Inferior parietal cortex (tissue), 1 donor: ENCODE results near the gene ESYT2.

ENCODE experiments used
- DNase-seq: peaks from one replicate; pipeline ENCODE4 v3.0.0-alpha.2; 2016; ENCODE audit errors: extremely low spot score

The ESYT2 gene

GRCh38 chr7:158743219-158743618 is 86.1 kb downstream of the ESYT2 start:
- no peak for DNase-seq

DNA sequence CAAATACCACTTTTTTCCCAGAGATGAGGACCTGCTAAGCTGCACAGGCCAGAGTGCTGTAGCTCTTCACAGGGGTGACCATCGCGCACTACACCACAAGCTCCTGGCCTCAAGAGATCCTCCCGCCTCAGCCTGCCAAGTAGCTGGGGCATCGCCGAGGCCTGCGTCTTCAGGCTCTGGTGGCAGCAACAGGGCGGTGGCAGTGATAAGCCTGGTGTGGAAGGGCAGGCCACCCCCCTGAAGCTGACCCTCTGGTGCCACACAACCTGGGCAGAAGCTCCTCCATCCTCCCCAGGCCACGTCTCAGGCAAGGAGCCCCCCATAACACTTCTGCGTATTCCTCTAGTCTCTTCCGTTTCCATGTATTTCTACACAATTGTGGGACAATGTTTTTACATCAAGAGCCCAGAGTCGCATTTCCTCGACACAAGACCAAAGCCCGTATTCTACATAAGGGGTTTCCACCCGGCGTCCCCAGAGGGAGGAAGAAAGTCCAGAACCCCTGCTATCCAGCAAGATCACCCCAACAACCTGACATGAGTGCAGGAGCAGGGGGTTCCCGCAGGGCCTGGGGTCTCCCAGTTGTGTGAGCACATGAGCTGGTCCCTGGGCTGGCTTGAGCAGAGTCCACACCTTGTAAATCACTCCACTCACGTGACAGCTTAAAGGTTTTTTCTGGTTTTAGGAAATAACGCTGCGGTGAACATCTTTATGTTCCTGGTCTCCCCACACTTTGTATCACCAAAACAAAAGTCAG is 87.1 kb downstream of the ESYT2 start:
- DNase-seq, result no peak

GRCh38 chr7:158741294-158741666 is 88.0 kb downstream of the ESYT2 start:
- no peak for DNase-seq

DNA sequence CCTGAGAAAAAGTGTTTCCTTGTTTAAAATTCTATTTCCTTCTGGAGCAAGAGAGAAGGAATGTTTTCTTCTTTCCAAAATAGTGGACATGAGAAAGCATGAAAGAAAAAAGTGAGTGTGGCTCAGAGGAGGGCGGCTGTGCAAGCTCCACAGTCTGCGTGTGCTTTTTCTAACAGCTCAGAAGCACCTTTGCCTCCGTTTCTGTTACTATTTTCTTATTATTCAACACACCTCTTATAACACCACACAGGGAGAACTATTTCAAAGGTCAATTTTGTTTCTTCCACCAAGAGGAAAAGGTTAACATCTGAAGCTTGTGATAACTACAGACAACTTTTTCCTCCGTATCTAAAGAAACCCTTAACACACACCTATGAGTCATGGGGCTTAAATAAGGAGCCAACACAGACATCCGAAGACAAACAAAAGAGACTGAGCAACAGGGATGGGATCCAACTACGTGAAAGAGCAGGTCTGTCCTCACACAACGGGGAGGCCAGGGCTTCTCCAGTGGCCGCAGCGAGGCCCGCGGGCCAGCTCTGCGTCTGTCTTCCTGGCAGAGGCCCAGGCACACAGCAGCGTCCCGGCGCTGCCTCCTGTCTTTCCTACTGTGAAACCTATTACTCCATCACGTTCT is 88.5 kb downstream of the ESYT2 start:
- peak; percentile 27 for DNase-seq

DNA sequence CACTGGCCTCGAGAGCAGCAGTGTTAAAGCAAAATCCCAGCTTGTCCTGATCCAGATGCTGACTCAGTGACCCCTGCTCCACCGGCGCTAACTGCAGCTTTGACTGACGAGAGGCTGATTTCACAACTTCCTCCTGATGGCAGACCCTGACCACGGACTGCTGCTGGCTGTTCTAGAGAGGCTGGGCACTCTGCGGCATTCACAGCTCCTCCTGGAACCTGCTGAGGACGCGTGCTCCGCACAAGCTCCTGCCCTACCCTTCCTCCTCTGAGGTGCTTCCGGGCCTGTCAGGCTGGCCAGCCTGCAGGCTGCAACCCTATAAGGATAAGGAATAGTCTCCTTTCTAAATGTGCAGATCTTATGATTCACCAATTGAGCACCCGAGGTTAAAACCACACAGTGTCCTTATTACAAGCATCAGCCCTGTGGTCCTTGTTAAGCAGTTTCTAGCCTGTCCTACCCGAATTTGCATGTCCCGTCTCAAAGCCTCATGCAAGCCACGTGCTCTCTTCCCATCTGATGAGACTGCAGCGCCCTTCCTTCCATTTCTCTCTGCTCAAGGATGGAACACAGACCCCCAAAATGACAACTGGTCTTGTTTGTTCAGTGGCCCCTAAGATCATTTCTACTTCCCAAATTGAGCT is 89.2 kb downstream of the ESYT2 start:
- DNase-seq, result no peak

DNA sequence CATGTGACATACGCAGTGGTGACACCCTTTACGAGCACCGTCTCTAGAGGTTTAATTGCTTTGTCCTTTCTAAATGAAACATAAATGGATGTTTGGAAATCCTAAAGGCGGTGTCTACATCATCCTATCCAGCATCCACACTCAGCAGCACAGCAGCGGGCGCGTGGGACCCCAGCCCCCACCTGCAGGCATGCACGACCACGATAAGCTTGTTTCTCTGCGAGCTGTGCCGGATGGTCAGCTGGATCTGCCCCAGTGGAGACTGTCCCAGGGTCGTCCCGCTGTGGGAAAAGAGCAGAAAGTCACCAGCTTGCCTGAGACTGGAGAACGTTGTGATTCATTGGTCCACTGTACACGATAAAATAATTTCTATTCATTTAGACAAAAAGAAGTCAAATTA is 90.5 kb downstream of the ESYT2 start:
- DNase-seq, result no peak

- no peak for DNase-seq
Measured at GRCh38 chr7:158737064-158737695, 92.1 kb downstream of the ESYT2 start.

DNA sequence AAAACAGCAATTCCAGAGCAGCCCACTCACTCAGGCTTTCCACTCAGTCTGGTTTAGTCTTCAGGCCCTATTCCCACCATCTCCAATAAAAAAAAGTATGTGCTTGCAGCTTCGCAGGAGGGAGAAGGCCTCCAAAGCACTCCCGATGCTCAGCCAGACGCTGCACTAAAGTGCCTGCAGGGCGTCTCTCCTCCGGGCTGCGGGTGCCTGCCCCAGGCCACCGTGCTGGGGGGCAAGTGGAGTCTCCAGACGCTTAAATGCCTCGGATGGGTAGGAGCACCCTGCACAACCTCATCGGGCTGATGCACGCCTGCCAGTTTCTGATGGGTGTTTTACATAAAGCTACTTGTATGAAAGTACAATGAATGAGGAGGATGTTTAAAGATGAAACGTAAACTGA is 93.4 kb downstream of the ESYT2 start:
- no peak for DNase-seq

DNA sequence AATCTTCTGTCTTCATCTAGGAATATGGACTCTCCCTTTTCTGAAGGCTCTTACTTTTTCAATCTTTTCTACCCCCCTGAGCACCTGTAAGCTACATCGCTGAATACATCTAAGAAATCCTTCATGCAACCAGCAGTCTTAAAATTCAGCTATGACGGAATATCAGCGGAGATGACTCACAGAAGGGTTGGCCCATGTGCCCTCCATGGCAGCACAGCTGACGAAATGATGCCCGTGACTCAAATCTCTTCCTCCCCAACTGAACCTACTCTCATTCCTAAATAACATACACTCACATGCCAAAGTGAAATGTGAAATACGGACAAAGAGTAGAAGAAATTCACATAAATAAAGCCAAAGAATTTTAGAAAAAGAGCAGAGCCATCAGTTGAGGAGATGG is 94.4 kb downstream of the ESYT2 start:
- DNase-seq, result no peak

GRCh38 chr7:158733775-158734494 is 95.4 kb downstream of the ESYT2 start:
- no peak for DNase-seq

- DNase-seq, result no peak
Measured at GRCh38 chr7:158733220-158733519, 96.1 kb downstream of the ESYT2 start.

DNA sequence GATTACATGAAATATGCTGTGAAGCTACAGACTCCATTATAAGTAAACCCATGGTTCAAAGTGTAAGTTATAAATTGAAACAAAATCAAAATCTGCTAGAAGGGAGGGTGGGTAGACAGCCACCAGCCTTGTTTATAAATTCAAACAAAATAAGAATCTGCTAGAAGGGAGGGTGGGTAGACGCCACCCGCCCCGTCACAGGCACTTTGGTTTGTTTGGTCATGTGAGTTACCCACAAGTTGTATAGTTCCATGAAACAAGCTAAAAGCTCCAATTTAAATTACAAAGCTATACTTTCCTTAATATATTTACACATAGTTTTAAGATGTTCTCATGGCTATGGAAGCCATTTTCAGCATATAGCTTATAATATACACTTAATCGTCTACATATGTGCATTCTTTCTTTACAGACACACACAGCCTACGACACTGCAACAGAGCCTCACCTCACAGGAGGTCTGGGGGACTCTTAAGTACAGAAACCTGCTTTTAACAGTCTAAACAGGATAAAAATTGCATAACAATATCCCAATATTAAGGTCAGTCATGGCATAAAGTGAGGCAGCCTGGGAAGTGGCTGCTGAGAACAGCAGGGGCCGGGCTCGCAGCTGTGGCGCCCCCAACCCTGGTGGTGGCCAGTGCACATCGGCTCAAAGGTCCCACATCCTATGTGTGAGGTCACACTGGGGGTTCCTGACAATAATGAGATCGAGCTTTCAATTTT is 96.7 kb downstream of the ESYT2 start:
- no peak for DNase-seq

DNA sequence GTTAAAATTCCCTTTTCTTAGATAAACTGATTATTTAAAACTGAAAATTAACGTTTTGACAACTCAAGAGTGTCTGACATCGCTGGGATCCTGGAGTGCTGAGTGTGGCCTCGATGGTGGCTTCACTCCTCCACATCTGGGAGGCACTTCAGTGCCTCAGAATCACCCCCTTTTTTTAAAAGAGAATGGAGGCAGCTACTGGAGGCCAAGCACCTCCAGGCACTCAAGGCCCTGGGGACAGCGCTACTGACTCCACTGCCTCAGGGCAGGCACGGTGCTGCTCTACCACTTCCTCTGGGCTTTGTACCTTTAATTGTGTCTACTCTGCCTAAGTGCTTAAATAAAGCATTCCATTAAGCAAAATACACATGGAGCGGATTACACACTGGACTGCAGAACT is 97.5 kb downstream of the ESYT2 start:
- no peak for DNase-seq

DNA sequence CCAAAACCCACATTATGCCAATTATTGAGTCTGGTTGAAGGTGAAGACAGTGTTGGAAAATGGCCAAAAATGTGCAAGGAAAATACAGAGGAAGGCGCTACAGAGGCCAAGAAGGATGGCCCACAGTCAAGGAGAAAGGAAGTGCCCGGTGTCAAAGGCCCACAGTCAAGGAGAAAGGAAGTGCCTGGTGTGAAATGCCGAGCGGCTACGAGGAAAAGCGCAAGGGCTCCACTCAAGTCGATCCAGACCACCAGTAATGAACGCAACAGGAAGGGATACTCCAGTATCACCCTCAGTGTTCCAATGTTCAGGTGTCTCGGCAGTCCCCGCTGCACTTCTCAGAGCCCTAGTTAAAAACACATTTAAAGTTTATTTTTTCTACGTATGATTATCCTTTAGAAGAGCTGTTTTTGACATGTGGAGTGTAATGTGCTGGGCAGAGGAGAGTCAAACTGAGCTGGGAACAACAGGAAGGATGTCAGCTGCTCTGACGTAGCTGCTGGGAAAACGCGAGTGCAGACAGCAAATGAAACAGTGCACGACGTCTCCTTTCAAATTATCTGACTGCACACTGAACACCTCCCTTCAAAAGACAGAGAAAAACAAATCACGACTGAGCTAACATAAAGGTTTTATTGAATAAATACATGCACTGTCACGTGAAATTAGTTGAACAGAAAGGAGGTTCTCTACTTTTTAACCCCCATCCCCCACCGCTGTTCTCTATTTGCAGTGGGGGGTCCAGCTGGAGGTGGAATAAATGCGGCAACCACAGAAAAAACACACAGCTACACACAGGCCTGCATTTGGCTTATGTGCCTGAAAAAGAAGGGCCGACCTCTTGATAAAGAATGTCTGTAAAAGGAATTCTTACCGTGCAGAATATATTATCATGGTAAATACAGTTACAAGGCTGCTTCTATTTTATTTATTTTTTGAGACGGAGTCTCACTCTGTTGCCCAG is 98.6 kb downstream of the ESYT2 start:
- no peak for DNase-seq

GRCh38 chr7:158729646-158730382 is 99.5 kb downstream of the ESYT2 start:
- DNase-seq, result no peak

DNA sequence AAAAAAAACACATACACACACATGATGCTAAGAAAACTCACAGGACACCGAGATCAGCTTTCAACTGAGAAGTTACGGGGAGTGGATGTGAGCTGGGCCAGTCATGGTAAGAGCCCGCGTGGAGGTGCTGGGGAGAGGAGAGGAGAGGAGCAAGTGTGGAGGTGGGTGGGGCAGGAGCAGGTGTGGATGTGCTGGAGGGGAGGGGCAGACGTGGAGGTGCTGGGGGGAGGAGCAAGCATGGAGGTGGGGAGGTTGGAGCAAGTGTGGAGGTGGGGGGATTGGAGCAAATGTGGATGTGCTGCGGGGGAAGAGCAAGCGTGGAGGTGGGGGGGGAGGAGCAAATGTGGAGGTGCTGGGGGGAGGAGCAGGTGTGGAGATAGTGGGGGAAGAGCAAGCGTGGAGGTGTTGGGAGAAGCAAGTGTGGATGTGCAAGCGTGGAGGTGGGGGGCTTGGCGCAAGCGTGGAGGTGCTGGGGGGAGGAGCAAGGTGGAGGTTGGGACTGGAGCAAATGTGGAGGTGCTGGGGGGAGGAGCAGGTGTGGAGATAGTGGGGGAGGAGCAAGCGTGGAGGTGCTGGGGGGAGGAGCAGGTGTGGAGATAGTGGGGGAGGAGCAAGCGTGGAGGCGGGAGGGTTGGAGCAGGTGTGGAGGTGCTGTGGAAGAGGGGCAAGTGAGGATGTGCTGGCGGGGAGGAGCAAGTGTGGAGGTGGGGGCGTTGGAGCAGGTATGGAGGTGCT is 100.2 kb downstream of the ESYT2 start:
- no peak for DNase-seq

GRCh38 chr7:158727690-158728089 is 101.6 kb downstream of the ESYT2 start:
- DNase-seq, result no peak

DNA sequence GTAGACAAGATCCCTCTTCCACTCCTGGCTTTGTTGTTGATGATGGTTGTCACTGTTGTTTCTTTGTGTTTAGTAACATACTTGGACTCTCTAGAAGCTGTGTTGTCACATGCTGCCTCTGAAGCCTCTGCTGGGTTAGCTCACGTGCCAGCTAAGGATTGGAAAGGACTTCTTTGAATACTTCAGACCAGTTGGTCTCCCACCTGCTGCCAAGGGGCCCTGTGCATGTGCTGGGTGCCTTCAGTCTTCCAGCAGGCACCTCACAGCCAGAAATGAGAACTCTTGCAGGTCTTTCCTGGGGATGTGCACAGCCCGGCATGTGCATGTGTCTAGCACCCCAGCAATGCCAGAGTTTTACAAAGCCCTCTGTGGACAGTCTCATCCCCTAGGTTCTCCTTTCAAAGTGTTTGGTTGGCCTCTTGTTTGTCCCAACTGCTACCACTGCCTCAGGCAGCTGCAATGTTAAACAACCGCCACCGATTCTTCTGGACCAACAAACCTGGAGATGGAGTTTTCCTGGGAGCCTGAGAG is 103.0 kb downstream of the ESYT2 start:
- DNase-seq, result no peak

- no peak for DNase-seq
Measured at GRCh38 chr7:158725506-158725800, 103.9 kb downstream of the ESYT2 start.
